GM18951 (cell line): ENCODE results near the gene ATP9A.

Experiments
- POLR2A ChIP-seq: IDR thresholded peaks from 4 replicates; pipeline ENCODE4 v1.6.1; 2011; ENCODE audit warnings: mild to moderate bottlenecking; ENCODE audit not compliant: insufficient read length, insufficient read depth; ENCODE audit errors: extremely low read depth
- in situ Hi-C: fragments of 300-500 bp; cut with MboI; formaldehyde crosslinking; loops from one replicate; pipeline ENCODE4 v1.12.0; 2022; ENCODE audit warnings: low sequenced_read_pairs, mixed read lengths, inconsistent platforms; ENCODE audit not compliant: unreplicated experiment

The ATP9A gene

GRCh38 chr20:51715163-51715855 is 52.9 kb downstream of the ATP9A start:
- in situ Hi-C loops = no loop called here
- TF ChIP-seq POLR2A = no peak

GRCh38 chr20:51713213-51713598 is 55.0 kb downstream of the ATP9A start:
- TF ChIP-seq POLR2A = no peak
- in situ Hi-C loops = no loop called here

- no peak for TF ChIP-seq POLR2A
- in situ Hi-C loops = no loop called here
Measured at GRCh38 chr20:51712501-51713212, 55.5 kb downstream of the ATP9A start.

DNA sequence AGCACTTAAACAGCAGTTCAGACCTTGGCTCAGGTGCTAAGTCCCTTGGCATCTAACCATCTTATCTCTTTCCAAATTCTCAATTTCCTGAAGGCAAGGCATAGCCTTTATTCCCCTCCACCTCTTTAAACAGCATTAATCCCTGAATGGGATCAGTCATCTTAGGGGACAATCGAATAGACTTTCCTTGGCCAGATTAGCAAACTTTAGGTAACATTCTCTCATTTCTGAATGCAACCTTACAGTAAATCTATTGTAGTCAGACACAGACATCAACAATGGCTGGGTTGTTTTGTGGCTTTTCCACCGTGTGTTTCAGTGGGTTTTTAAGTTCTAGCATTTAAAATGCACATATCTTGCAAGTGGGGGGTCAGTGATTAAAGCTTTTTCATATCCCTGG is 56.8 kb downstream of the ATP9A start:
- in situ Hi-C loops = no loop called here
- no peak for TF ChIP-seq POLR2A

DNA sequence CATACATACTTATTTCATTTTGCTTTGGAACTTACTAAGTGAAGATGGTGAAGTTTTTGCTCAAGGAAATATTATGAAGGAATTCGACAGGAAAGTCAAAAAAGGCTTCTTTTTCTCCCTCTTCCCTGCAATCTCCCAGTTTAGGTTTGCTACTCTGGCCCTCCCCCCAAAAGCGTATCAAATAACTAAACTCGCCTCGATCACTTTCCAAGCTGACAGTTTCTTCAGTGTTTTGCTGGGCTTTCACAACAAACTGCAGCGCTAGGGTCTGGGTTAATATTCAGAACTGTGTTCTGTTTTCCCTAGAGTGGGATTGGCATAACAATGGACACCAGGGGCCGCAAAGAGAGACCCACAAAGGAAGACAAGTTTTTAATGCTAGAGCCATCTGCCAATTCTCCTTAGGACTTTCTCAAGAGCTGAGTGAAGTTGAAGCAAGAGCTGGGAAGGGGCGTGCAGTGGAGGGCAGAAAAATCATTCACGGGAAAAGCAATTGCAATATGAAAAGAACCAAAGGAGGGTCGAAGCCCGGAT is 57.8 kb downstream of the ATP9A start:
- no peak for TF ChIP-seq POLR2A
- in situ Hi-C loops = no loop called here

GRCh38 chr20:51705400-51705799 is 62.8 kb downstream of the ATP9A start:
- in situ Hi-C loops = no loop called here
- TF ChIP-seq POLR2A = no peak

- in situ Hi-C loops = no loop called here
- no peak for TF ChIP-seq POLR2A
Measured at GRCh38 chr20:51703400-51704287, 64.5 kb downstream of the ATP9A start.

DNA sequence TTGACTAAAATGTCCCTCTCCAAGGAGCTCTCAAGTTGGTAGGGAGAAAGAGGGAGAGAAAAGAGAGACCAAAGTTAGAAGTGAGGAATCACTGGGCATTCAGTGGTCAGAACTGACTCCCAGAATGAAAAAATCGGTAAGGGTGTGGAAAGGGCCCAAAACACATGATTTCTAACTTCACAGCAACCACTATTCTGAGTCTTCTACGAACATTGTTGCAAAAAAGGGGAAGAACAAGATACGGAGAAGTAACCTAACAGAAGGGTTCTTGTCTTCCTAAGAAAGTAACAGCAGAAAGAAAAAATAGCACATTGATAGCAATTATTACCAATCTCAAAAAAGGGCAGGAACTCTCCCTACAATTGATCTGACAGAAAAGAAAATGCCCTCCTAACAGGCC is 65.6 kb downstream of the ATP9A start:
- in situ Hi-C loops = no loop called here
- no peak for TF ChIP-seq POLR2A

- no peak for TF ChIP-seq POLR2A
- in situ Hi-C loops = no loop called here
Measured at GRCh38 chr20:51700809-51701285, 67.3 kb downstream of the ATP9A start.

DNA sequence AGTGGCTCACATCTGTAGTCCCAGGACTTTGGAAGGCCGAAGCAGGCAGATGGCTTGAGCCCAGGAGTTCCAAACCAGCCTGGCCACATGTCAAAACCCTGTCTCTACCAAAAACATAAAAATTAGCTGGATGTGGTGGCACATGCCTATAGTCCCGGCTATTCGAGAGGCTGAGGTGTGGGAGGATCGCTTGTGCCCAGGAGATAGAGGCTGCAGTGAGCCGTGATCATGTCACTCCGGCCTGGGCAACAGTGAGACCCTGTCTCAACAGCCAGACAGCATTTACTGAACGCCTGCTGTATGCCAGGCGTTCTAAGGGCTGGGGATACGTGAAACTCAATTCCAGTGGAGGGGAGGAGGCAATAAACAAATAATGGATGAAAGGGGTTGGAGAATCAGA is 69.9 kb downstream of the ATP9A start:
- TF ChIP-seq POLR2A = no peak
- in situ Hi-C loops = no loop called here

- in situ Hi-C loops = no loop called here
- no peak for TF ChIP-seq POLR2A
Measured at GRCh38 chr20:51697096-51697826, 70.9 kb downstream of the ATP9A start.

DNA sequence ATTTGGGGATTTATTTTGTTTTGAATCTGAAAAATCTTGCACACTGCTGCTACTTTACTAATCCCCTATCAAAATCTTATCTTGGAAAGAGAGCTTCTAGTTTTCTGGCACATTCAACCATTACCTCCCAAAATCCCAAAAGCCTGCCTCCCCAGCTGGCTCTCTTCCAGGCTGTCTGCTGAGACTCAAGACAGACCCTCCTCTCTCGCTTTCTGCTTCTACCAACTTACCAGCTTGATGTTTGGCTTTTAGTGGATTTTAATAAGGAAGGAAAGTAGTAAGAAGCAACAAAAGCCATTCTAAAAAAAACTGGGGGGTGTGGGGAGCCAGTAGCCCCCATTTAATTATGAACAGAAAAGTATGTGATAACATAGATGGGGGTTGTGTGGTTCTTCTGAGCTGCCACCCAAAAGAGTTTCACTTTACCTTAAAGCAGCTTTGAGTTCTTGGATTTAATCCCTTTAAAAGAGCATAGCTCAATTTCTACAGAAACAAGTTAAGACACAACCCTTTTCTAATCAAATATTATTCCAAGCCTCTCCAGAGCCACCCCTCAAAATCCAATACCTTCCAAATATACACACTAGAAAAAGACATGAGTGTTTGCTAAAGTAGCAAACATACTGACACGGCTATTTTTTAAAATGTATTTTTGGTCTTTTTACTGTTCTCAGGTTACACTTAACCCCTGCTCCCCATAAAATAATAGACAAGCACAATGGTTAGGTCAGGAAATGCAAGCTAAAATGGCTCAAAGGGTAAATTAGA is 71.7 kb downstream of the ATP9A start:
- in situ Hi-C loops = no loop called here
- no peak for TF ChIP-seq POLR2A
